IMR-90 (cell line): Measurements from ENCODE around the gene SLC26A1. TPM values are rescaled to one million over a fixed set of nuclear protein-coding genes. Genes with fewer than 3 reads are reported as not detected.

Experiments used
- ATAC-seq: fragments of 200-7000 bp; cut with Tn5 transposase; 2 replicates; pipeline ENCODE4 v1.9.1; 2020; ENCODE audit warnings: low read depth, mild to moderate bottlenecking, moderate library complexity
- BruUV-seq: library from RNA; stranded (reverse); fragments of 400-500 nt; replicated peaks from 2 replicates; lab custom pipeline; 2021; lab: Mats Ljungman, UMichigan
- CTCF ChIA-PET: fragments of 300-600 bp; formaldehyde crosslinking; extraction: SDS; loops from one replicate; lab custom pipeline; 2021; ENCODE audit warnings: antibody characterized with exemption; lab: Yijun Ruan, JAX
- POLR2A ChIA-PET: fragments of 300-600 bp; sonication (Branson Sonifier 250); formaldehyde crosslinking; loops from one replicate; lab custom pipeline; 2022; ENCODE audit warnings: antibody characterized with exemption; ENCODE audit not compliant: unreplicated experiment; lab: Charles Lee
- DNase-seq: peaks from one replicate; pipeline ENCODE4 v3.0.0; 2013
- H2AFZ ChIP-seq: replicated peaks from 2 replicates; pipeline ENCODE3; 2013; ENCODE audit warnings: low read length, mild to moderate bottlenecking; ENCODE audit not compliant: poor library complexity
- H2AK5ac ChIP-seq: 2 replicates; pipeline ENCODE4 v1.6.1; 2013; ENCODE audit warnings: low read depth, low read length, inconsistent platforms
- H2AK9ac ChIP-seq: replicated peaks from 2 replicates; pipeline ENCODE3; 2013; ENCODE audit warnings: mild to moderate bottlenecking, low read depth, low read length, moderate library complexity; ENCODE audit not compliant: poor library complexity
- H2BK120ac ChIP-seq: 2 replicates; pipeline ENCODE4 v1.6.1; 2013; ENCODE audit warnings: low read depth, low read length, inconsistent platforms
- H2BK15ac ChIP-seq: 3 replicates; pipeline ENCODE4 v1.6.1; 2013; ENCODE audit warnings: low read depth, low read length, inconsistent platforms
- H2BK20ac ChIP-seq: 2 replicates; pipeline ENCODE4 v1.6.1; 2013; ENCODE audit warnings: low read depth, mild to moderate bottlenecking, inconsistent platforms, low read length, moderate library complexity
- H2BK5ac ChIP-seq: 2 replicates; pipeline ENCODE4 v1.6.1; 2013; ENCODE audit warnings: mild to moderate bottlenecking, low read depth, low read length, inconsistent platforms; ENCODE audit not compliant: poor library complexity, severe bottlenecking
- H3K14ac ChIP-seq: replicated peaks from 2 replicates; pipeline ENCODE4 v1.6.1; 2013; ENCODE audit warnings: low read depth, low read length, inconsistent platforms
- H3K18ac ChIP-seq: 2 replicates; pipeline ENCODE4 v1.6.1; 2013; ENCODE audit warnings: low read depth, low read length, control low read depth
- H3K23ac ChIP-seq: 2 replicates; pipeline ENCODE4 v1.6.1; 2013; ENCODE audit warnings: low read depth, low read length, inconsistent platforms
- H3K27ac ChIP-seq: 2 replicates; pipeline ENCODE4 v1.5.1; 2013; ENCODE audit warnings: mild to moderate bottlenecking, control low read depth, low read length; ENCODE audit not compliant: insufficient read depth
- H3K27me3 ChIP-seq: 2 replicates; pipeline ENCODE4 v1.6.1; 2013; ENCODE audit warnings: low read length; ENCODE audit not compliant: control insufficient read depth, insufficient read depth
- H3K36me3 ChIP-seq: 2 replicates; pipeline ENCODE4 v1.6.1; 2013; ENCODE audit warnings: low read length, mixed read lengths; ENCODE audit not compliant: control insufficient read depth, insufficient read depth
- H3K4ac ChIP-seq: 2 replicates; pipeline ENCODE4 v1.6.1; 2013; ENCODE audit warnings: low read depth, low read length, inconsistent platforms
- H3K4me1 ChIP-seq: 2 replicates; pipeline ENCODE4 v1.6.1; 2013; ENCODE audit warnings: low read length, mixed read lengths; ENCODE audit not compliant: control insufficient read depth, insufficient read depth
- H3K4me2 ChIP-seq: 2 replicates; pipeline ENCODE4 v1.6.1; 2013; ENCODE audit warnings: low read depth, mild to moderate bottlenecking, control low read depth, low read length, moderate library complexity
- H3K4me3 ChIP-seq: 2 replicates; pipeline ENCODE4 v1.5.1; 2013; ENCODE audit warnings: low read depth, mild to moderate bottlenecking, control low read depth, low read length, moderate library complexity; ENCODE audit not compliant: insufficient read depth
- H3K56ac ChIP-seq: 2 replicates; pipeline ENCODE4 v1.6.1; 2013; ENCODE audit warnings: low read length, inconsistent platforms; ENCODE audit not compliant: insufficient read depth; ENCODE audit errors: extremely low read depth
- H3K79me1 ChIP-seq, 2 experiments: 2 replicates each; pipeline ENCODE4 v1.6.1; 2013; ENCODE audit warnings: low read length in 2 of 2, inconsistent platforms in 1 of 2, low read depth in 1 of 2
- H3K9ac ChIP-seq: 2 replicates; pipeline ENCODE4 v1.6.1; 2013; ENCODE audit warnings: low read depth, low read length, control low read depth
- H3K9me1 ChIP-seq: 2 replicates; pipeline ENCODE4 v1.6.1; 2013; ENCODE audit warnings: low read length, inconsistent platforms; ENCODE audit not compliant: insufficient read depth
- H3K9me3 ChIP-seq: 2 replicates; pipeline ENCODE4 v1.6.1; 2013; ENCODE audit warnings: low read length; ENCODE audit not compliant: control insufficient read depth, insufficient read depth
- H4K20me1 ChIP-seq: 2 replicates; pipeline ENCODE4 v1.6.1; 2013; ENCODE audit warnings: low read length, inconsistent platforms; ENCODE audit not compliant: insufficient read depth
- H4K5ac ChIP-seq: 2 replicates; pipeline ENCODE4 v1.6.1; 2013; ENCODE audit warnings: mild to moderate bottlenecking, low read depth, low read length, control low read depth
- H4K8ac ChIP-seq, 2 experiments: 2 replicates each; pipeline ENCODE4 v1.6.1; 2013; ENCODE audit warnings: low read depth in 2 of 2, low read length in 2 of 2, control low read depth in 1 of 2, inconsistent platforms in 1 of 2
- H4K91ac ChIP-seq: 2 replicates; pipeline ENCODE4 v1.6.1; 2013; ENCODE audit warnings: low read depth, low read length, inconsistent platforms; ENCODE audit not compliant: insufficient read depth
- BHLHE40 ChIP-seq: fragments of 150-350 bp; IDR thresholded peaks from 2 replicates; pipeline ENCODE4 v1.6.1; 2016; ENCODE audit warnings: mild to moderate bottlenecking, low read depth, low read length
- MAFK ChIP-seq: IDR thresholded peaks from 2 replicates; pipeline ENCODE4 v1.6.1; 2012; ENCODE audit warnings: low read depth, low read length, improper control_type of control experiment
- RAD21 ChIP-seq: IDR thresholded peaks from 2 replicates; pipeline ENCODE4 v1.6.1; 2012; ENCODE audit warnings: low read length, improper control_type of control experiment
- WGBS, 2 experiments: methylation state at CpG; one replicate each; pipeline versions ENCODE4 v1.1.5 to v1.1.7; 2013; ENCODE audit warnings: missing lambda C conversion rate in 2 of 2; ENCODE audit not compliant: insufficient read length in 1 of 2; ENCODE audit errors: extremely low coverage in 2 of 2; 5-methylcytosine and 5-hydroxymethylcytosine counted together
- dilution Hi-C: fragments of 300-500 bp; cut with HindIII; formaldehyde crosslinking; loops from one replicate; pipeline ENCODE4 v1.14.3; 2018; ENCODE audit warnings: low sequenced_read_pairs; ENCODE audit not compliant: unreplicated experiment
- in situ Hi-C: fragments of 300-500 bp; cut with MboI; formaldehyde crosslinking; loops from 3 replicates; pipeline ENCODE4 v1.14.3; 2019; ENCODE audit warnings: low sequenced_read_pairs, inconsistent platforms, mixed read lengths
- intact Hi-C: fragments of 100-400 bp; cut with micrococcal nuclease; formaldehyde crosslinking; loops from 2 replicates; pipeline ENCODE4 v1.10.0; 2022
- polyA plus RNA-seq, 3 experiments: library from polyadenylated mRNA; depleted of rRNA; stranded (reverse); fragments of >200 nt; gene quantifications; 2 replicates each; pipeline ENCODE4 v1.2.3, GENCODE V29; 2012; ENCODE audit warnings: low replicate concordance in 1 of 3
- total RNA-seq: library from RNA; depleted of rRNA; stranded (reverse); fragments of >200 nt; gene quantifications from 2 replicates; pipeline ENCODE4 v1.2.3, GENCODE V29; 2012
- TF ChIP-seq, protein P1 (sequence below): conservative IDR thresholded peaks from 2 replicates; pipeline ENCODE4 v1.5.1; 2012; ENCODE audit warnings: mild to moderate bottlenecking, low read depth, low read length, improper control_type of control experiment

SLC26A1 gene
- total and polyA plus RNA-seq, 2 of the 4 experiments (the other 2 are of a cell fraction), result 0.09 TPM; not detected in 1

DNA sequence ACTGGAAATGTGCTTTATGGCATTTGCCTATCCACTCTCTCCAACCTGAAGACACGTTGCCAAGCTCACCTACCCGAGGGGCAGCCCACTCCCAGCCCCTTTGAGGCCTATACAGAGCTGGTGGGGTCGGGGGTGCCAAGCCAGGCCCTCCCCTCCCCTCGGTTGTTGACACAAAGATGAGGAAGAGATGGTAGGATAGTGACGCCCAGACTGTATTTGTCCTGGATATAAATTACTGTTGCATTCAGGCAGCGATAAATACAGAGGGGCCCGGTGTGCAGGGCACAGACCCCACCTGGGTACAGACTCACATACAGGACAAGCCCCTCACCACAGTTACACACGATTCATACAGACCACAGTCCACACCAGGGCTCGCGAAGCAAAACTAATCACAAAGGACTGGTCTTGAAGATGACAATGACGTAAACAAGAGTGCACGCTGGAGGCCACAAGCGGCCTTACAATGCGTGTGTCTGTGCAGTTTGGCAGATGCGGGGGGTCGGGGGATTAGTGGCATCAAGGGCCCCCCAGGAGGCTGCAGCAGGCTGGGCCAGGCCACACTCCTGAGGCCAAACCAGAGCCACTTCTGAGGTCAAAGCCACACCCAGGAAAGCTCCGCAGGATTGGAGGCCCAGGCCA is 34.4 kb downstream of the SLC26A1 start:
- Histone ChIP-seq H2BK5ac (no peak overlapping the region), H3K18ac (no peak overlapping the region), H3K79me1 (no peaks in the 10 kb centered on the region), H2AK9ac (no peak overlapping the region), H2BK15ac (no peak overlapping the region), H4K91ac (no peak overlapping the region), H2BK120ac (no peak overlapping the region), H3K36me3 (peaks cover 42% of the 10 kb centered on the region), H3K9me1 (0 out of 2 replicates have a peak, but pooled peaks cover 2% of the 10 kb centered on the region), H3K23ac (no peak overlapping the region), H3K4me2 (no peak overlapping the region), H3K14ac (no peak overlapping the region), H3K9ac (no peak overlapping the region), H4K8ac (no peak overlapping the region), H2AFZ (no peak overlapping the region), H3K56ac (no peak overlapping the region), H3K27ac (no peak overlapping the region), H3K4me1 (no peaks in the 10 kb centered on the region), H3K4ac (no peak overlapping the region), H3K27me3 (no peaks in the 10 kb centered on the region), H2AK5ac (no peak overlapping the region), H3K9me3 (no peaks in the 10 kb centered on the region), H3K4me3 (no peak overlapping the region), H2BK20ac (no peak overlapping the region), H4K5ac (no peak overlapping the region), H4K20me1 (no peaks in the 10 kb centered on the region; the same call in 1 of the 2 replicates)
- in situ Hi-C loops (no loop called here), intact Hi-C loops (no loop called here), dilution Hi-C loops (no loop called here)
- CTCF ChIA-PET, result no interaction called here
- ATAC-seq (no peak), DNase-seq (no peak)
- TF ChIP-seq MAFK (no peak), BHLHE40 (no peak), RAD21 (no peak)
- TF ChIP-seq, protein P1, sequence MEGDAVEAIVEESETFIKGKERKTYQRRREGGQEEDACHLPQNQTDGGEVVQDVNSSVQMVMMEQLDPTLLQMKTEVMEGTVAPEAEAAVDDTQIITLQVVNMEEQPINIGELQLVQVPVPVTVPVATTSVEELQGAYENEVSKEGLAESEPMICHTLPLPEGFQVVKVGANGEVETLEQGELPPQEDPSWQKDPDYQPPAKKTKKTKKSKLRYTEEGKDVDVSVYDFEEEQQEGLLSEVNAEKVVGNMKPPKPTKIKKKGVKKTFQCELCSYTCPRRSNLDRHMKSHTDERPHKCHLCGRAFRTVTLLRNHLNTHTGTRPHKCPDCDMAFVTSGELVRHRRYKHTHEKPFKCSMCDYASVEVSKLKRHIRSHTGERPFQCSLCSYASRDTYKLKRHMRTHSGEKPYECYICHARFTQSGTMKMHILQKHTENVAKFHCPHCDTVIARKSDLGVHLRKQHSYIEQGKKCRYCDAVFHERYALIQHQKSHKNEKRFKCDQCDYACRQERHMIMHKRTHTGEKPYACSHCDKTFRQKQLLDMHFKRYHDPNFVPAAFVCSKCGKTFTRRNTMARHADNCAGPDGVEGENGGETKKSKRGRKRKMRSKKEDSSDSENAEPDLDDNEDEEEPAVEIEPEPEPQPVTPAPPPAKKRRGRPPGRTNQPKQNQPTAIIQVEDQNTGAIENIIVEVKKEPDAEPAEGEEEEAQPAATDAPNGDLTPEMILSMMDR, result no peak
- no TSS peak for BruUV-seq
- POLR2A ChIA-PET, result no interaction called here
- 82% methylated on average over 6 of the region's 17 CpGs; no CpG with 5 or more reads in 1 of the 2 experiments for WGBS, 2 experiments
